HG02870 (cell line): ENCODE data around the gene MAGEA9.
"Not testable (repeated sequence)": the region's sequence is repeated elsewhere in the genome, so short reads cannot be mapped to it uniquely, and the experiment has no call there.

Source experiments
- ATAC-seq: cut with Tn5 transposase; IDR thresholded peaks from one replicate; pipeline ENCODE4 v1.9.1; 2021; ENCODE audit warnings: mild to moderate bottlenecking, moderate library complexity; ENCODE audit not compliant: unreplicated experiment

The MAGEA9 gene

GRCh38 chrX:149804102-149804501, 22.4 kb downstream of the MAGEA9 start:
- ATAC-seq, result no peak

GRCh38 chrX:149807747-149808458, 26.2 kb downstream of the MAGEA9 start:
- ATAC-seq, result no peak

- ATAC-seq, result no peak
Measured at GRCh38 chrX:149818652-149819051, 36.9 kb downstream of the MAGEA9 start.

GRCh38 chrX:149819371-149819770, 37.6 kb downstream of the MAGEA9 start:
- no peak for ATAC-seq

GRCh38 chrX:149825424-149825823, 43.7 kb downstream of the MAGEA9 start:
- ATAC-seq, result no peak

- no peak for ATAC-seq
Measured at GRCh38 chrX:149827254-149827653, 45.5 kb downstream of the MAGEA9 start.

- peak; percentile 53 for ATAC-seq
Measured at GRCh38 chrX:149829751-149830191, 48.0 kb downstream of the MAGEA9 start.

GRCh38 chrX:149830192-149830873, 48.6 kb downstream of the MAGEA9 start:
- peak; percentile 42 for ATAC-seq

GRCh38 chrX:149831473-149831872, 49.7 kb downstream of the MAGEA9 start:
- no peak for ATAC-seq

- ATAC-seq, result not testable (repeated sequence)
Measured at GRCh38 chrX:149836728-149837127, 55.0 kb downstream of the MAGEA9 start.

GRCh38 chrX:149837167-149837566, 55.4 kb downstream of the MAGEA9 start:
- ATAC-seq, result no peak
